Activated naive CD8-positive, alpha-beta T cell treated with anti-CD3 and anti-CD28 coated beads, Interleukin-2, amount 10 ng/mL, durations not matched to agents 7 days and 5 days (primary cell): ENCODE results near the gene LPAR1. TPM values are rescaled to one million over a fixed set of nuclear protein-coding genes. Genes with fewer than 3 reads are reported as not detected.

ENCODE experiments used
- ATAC-seq: fragments of 150-1000 bp; cut with Tn5 transposase; one replicate; pipeline ENCODE4 v1.10.0; 2021; ENCODE audit warnings: low read depth, moderate library complexity
- POLR2A ChIA-PET: fragments of 350-600 bp; sonication (Branson Sonifier 250); formaldehyde crosslinking; loops from one replicate; lab custom pipeline; 2021; ENCODE audit warnings: antibody characterized with exemption; lab: Charles Lee
- DNase-seq: peaks from one replicate; pipeline ENCODE4 v3.0.0; 2021
- H3K27ac Mint-ChIP-seq: one replicate; pipeline ENCODE4 v1.8.0; 2022; ENCODE audit warnings: mild to moderate bottlenecking, mixed read lengths
- H3K27me3 Mint-ChIP-seq: one replicate; pipeline ENCODE4 v1.8.0; 2022; ENCODE audit warnings: mild to moderate bottlenecking, moderate library complexity, mixed read lengths
- H3K36me3 Mint-ChIP-seq: one replicate; pipeline ENCODE4 v1.8.0; 2021; ENCODE audit warnings: mild to moderate bottlenecking, mixed read lengths
- H3K4me1 Mint-ChIP-seq: one replicate; pipeline ENCODE4 v1.8.0; 2021; ENCODE audit warnings: mixed read lengths
- H3K4me3 Mint-ChIP-seq: one replicate; pipeline ENCODE4 v1.8.0; 2022; ENCODE audit warnings: mild to moderate bottlenecking, moderate library complexity, mixed read lengths
- H3K9me3 Mint-ChIP-seq: one replicate; pipeline ENCODE4 v1.8.0; 2021; ENCODE audit warnings: mixed read lengths
- total RNA-seq, 2 experiments: library from RNA; stranded (reverse); gene quantifications; one replicate each; pipeline ENCODE4 v1.2.3, GENCODE V29; 2021

Gene LPAR1
- total RNA-seq, 2 experiments from 2014 or later = 0.14 TPM; not detected in 1

- no peak for DNase-seq
- Mint-ChIP-seq H3K4me1 (no peaks in the 10 kb centered on the region), H3K9me3 (peaks cover 10% of the 10 kb centered on the region), H3K4me3 (no peak overlapping the region), H3K27me3 (no peaks in the 10 kb centered on the region), H3K36me3 (no peaks in the 10 kb centered on the region), H3K27ac (no peak overlapping the region)
- POLR2A ChIA-PET = no interaction called here
- ATAC-seq = no peak
Observed at GRCh38 chr9:110900917-110901316, 137.4 kb downstream of the LPAR1 start.

GRCh38 chr9:110900456-110900855, 137.8 kb downstream of the LPAR1 start:
- Mint-ChIP-seq H3K36me3 (no peaks in the 10 kb centered on the region), H3K9me3 (peaks cover 10% of the 10 kb centered on the region), H3K4me3 (no peak overlapping the region), H3K27me3 (no peaks in the 10 kb centered on the region), H3K4me1 (no peaks in the 10 kb centered on the region), H3K27ac (no peak overlapping the region)
- ATAC-seq (no peak), DNase-seq (no peak)
- POLR2A ChIA-PET = no interaction called here

- POLR2A ChIA-PET = no interaction called here
- Mint-ChIP-seq H3K9me3 (peaks cover 8% of the 10 kb centered on the region), H3K27me3 (no peaks in the 10 kb centered on the region), H3K4me3 (no peak overlapping the region), H3K4me1 (no peaks in the 10 kb centered on the region), H3K27ac (no peak overlapping the region), H3K36me3 (no peaks in the 10 kb centered on the region)
- ATAC-seq (no peak), DNase-seq (no peak)
Observed at GRCh38 chr9:110898866-110899265, 139.4 kb downstream of the LPAR1 start.

GRCh38 chr9:110898358-110898757, 139.9 kb downstream of the LPAR1 start:
- no peak overlapping the region for H3K27ac Mint-ChIP-seq
- ATAC-seq = no peak
- no peaks in the 10 kb centered on the region for H3K36me3 Mint-ChIP-seq
- no peak overlapping the region for H3K4me3 Mint-ChIP-seq
- no peaks in the 10 kb centered on the region for H3K27me3 Mint-ChIP-seq
- H3K4me1 Mint-ChIP-seq = no peaks in the 10 kb centered on the region
- POLR2A ChIA-PET = no interaction called here
- DNase-seq = no peak
- H3K9me3 Mint-ChIP-seq = peaks cover 8% of the 10 kb centered on the region

- H3K27me3 Mint-ChIP-seq = no peaks in the 10 kb centered on the region
- no peak overlapping the region for H3K27ac Mint-ChIP-seq
- no peak overlapping the region for H3K4me3 Mint-ChIP-seq
- ATAC-seq (no peak), DNase-seq (no peak)
- H3K9me3 Mint-ChIP-seq = peaks cover 7% of the 10 kb centered on the region
- H3K36me3 Mint-ChIP-seq = no peaks in the 10 kb centered on the region
- H3K4me1 Mint-ChIP-seq = no peaks in the 10 kb centered on the region
- POLR2A ChIA-PET = no interaction called here
Observed at GRCh38 chr9:110897943-110898342, 140.3 kb downstream of the LPAR1 start.

GRCh38 chr9:110895147-110895905, 142.9 kb downstream of the LPAR1 start:
- POLR2A ChIA-PET = no interaction called here
- H3K27ac Mint-ChIP-seq = no peak overlapping the region
- no peaks in the 10 kb centered on the region for H3K36me3 Mint-ChIP-seq
- no peak overlapping the region for H3K4me3 Mint-ChIP-seq
- no peaks in the 10 kb centered on the region for H3K27me3 Mint-ChIP-seq
- ATAC-seq (no peak), DNase-seq (no peak)
- no peaks in the 10 kb centered on the region for H3K4me1 Mint-ChIP-seq
- no peaks in the 10 kb centered on the region for H3K9me3 Mint-ChIP-seq

- ATAC-seq (no peak), DNase-seq (no peak)
- H3K4me3 Mint-ChIP-seq = no peak overlapping the region
- H3K36me3 Mint-ChIP-seq = no peaks in the 10 kb centered on the region
- H3K4me1 Mint-ChIP-seq = no peaks in the 10 kb centered on the region
- POLR2A ChIA-PET = no interaction called here
- no peaks in the 10 kb centered on the region for H3K9me3 Mint-ChIP-seq
- no peak overlapping the region for H3K27ac Mint-ChIP-seq
- H3K27me3 Mint-ChIP-seq = no peaks in the 10 kb centered on the region
Observed at GRCh38 chr9:110894731-110895130, 143.5 kb downstream of the LPAR1 start.

GRCh38 chr9:110892689-110893088, 145.6 kb downstream of the LPAR1 start:
- H3K4me1 Mint-ChIP-seq = no peaks in the 10 kb centered on the region
- POLR2A ChIA-PET = no interaction called here
- H3K9me3 Mint-ChIP-seq = no peaks in the 10 kb centered on the region
- DNase-seq = no peak
- no peak for ATAC-seq
- H3K27ac Mint-ChIP-seq = no peak overlapping the region
- no peaks in the 10 kb centered on the region for H3K27me3 Mint-ChIP-seq
- H3K36me3 Mint-ChIP-seq = no peaks in the 10 kb centered on the region
- H3K4me3 Mint-ChIP-seq = no peak overlapping the region

GRCh38 chr9:110891760-110892159, 146.5 kb downstream of the LPAR1 start:
- H3K9me3 Mint-ChIP-seq = no peaks in the 10 kb centered on the region
- no peak for DNase-seq
- POLR2A ChIA-PET = no interaction called here
- no peak overlapping the region for H3K27ac Mint-ChIP-seq
- H3K4me3 Mint-ChIP-seq = no peak overlapping the region
- no peak for ATAC-seq
- H3K36me3 Mint-ChIP-seq = no peaks in the 10 kb centered on the region
- no peaks in the 10 kb centered on the region for H3K4me1 Mint-ChIP-seq
- H3K27me3 Mint-ChIP-seq = no peaks in the 10 kb centered on the region

- Mint-ChIP-seq H3K36me3 (no peaks in the 10 kb centered on the region), H3K27ac (no peak overlapping the region), H3K27me3 (no peaks in the 10 kb centered on the region), H3K4me3 (no peak overlapping the region), H3K4me1 (no peaks in the 10 kb centered on the region), H3K9me3 (no peaks in the 10 kb centered on the region)
- POLR2A ChIA-PET = no interaction called here
- ATAC-seq = no peak
- DNase-seq = no peak
Observed at GRCh38 chr9:110890416-110890815, 147.9 kb downstream of the LPAR1 start.

GRCh38 chr9:110887276-110887675, 151.0 kb downstream of the LPAR1 start:
- POLR2A ChIA-PET = no interaction called here
- Mint-ChIP-seq H3K27ac (no peak overlapping the region), H3K4me1 (no peaks in the 10 kb centered on the region), H3K9me3 (no peaks in the 10 kb centered on the region), H3K27me3 (no peaks in the 10 kb centered on the region), H3K4me3 (no peak overlapping the region), H3K36me3 (no peaks in the 10 kb centered on the region)
- DNase-seq (no peak), ATAC-seq (no peak)

GRCh38 chr9:110886832-110887231, 151.4 kb downstream of the LPAR1 start:
- H3K9me3 Mint-ChIP-seq = no peaks in the 10 kb centered on the region
- no peaks in the 10 kb centered on the region for H3K4me1 Mint-ChIP-seq
- H3K27ac Mint-ChIP-seq = no peak overlapping the region
- ATAC-seq (no peak), DNase-seq (no peak)
- H3K4me3 Mint-ChIP-seq = no peak overlapping the region
- POLR2A ChIA-PET = no interaction called here
- H3K36me3 Mint-ChIP-seq = no peaks in the 10 kb centered on the region
- no peaks in the 10 kb centered on the region for H3K27me3 Mint-ChIP-seq

GRCh38 chr9:110880189-110880588, 158.1 kb downstream of the LPAR1 start:
- H3K27me3 Mint-ChIP-seq = peaks cover 4% of the 10 kb centered on the region
- no peak overlapping the region for H3K27ac Mint-ChIP-seq
- H3K4me1 Mint-ChIP-seq = peaks cover 1% of the 10 kb centered on the region
- POLR2A ChIA-PET = no interaction called here
- DNase-seq (no peak), ATAC-seq (no peak)
- H3K9me3 Mint-ChIP-seq = peaks cover 2% of the 10 kb centered on the region
- H3K36me3 Mint-ChIP-seq = no peaks in the 10 kb centered on the region
- H3K4me3 Mint-ChIP-seq = no peak overlapping the region

GRCh38 chr9:110877374-110877773, 160.9 kb downstream of the LPAR1 start:
- peaks cover 1% of the 10 kb centered on the region for H3K4me1 Mint-ChIP-seq
- ATAC-seq = no peak
- H3K27ac Mint-ChIP-seq = no peak overlapping the region
- H3K27me3 Mint-ChIP-seq = peaks cover 6% of the 10 kb centered on the region
- no peak for DNase-seq
- peaks cover 2% of the 10 kb centered on the region for H3K9me3 Mint-ChIP-seq
- no peak overlapping the region for H3K4me3 Mint-ChIP-seq
- H3K36me3 Mint-ChIP-seq = no peaks in the 10 kb centered on the region
- POLR2A ChIA-PET = no interaction called here
